Glomerular visceral epithelial cell (primary cell): ENCODE results near the gene CCNJL.
"Not testable (repeated sequence)": the region's sequence is repeated elsewhere in the genome, so short reads cannot be mapped to it uniquely, and the experiment has no call there.

Source experiments
- DNase-seq: peaks from one replicate; pipeline ENCODE4 v3.0.0-alpha.2; 2016; ENCODE audit errors: extremely low spot score

Gene CCNJL

GRCh38 chr5:160312134-160312959 lies at the start of gene CCNJL:
Gene CCNJL (minus strand): TSS chr5:160312564. CDS start chr5:160311923, 641 bp downstream.
- peak; percentile 84 for DNase-seq

- no peak for DNase-seq
Observed at GRCh38 chr5:160361624-160362228, 49.4 kb upstream of the CCNJL start.

GRCh38 chr5:160360310-160360709 lies 47.9 kb upstream of the CCNJL start:
- no peak for DNase-seq

GRCh38 chr5:160359816-160360215 lies 47.5 kb upstream of the CCNJL start:
- DNase-seq = no peak

GRCh38 chr5:160359242-160359641 lies 46.9 kb upstream of the CCNJL start:
- DNase-seq = no peak

GRCh38 chr5:160357861-160358411 lies 45.6 kb upstream of the CCNJL start:
- DNase-seq = no peak

GRCh38 chr5:160357394-160357793 lies 45.0 kb upstream of the CCNJL start:
- DNase-seq = no peak

- no peak for DNase-seq
Observed at GRCh38 chr5:160356550-160357347, 44.4 kb upstream of the CCNJL start.

GRCh38 chr5:160354666-160355065 lies 42.3 kb upstream of the CCNJL start:
- DNase-seq = no peak

GRCh38 chr5:160353379-160353778 lies 41.0 kb upstream of the CCNJL start:
- no peak for DNase-seq

GRCh38 chr5:160352308-160352707 lies 39.9 kb upstream of the CCNJL start:
- no peak for DNase-seq

- DNase-seq = no peak
Observed at GRCh38 chr5:160349935-160350303, 37.6 kb upstream of the CCNJL start.

GRCh38 chr5:160349249-160349934 lies 37.0 kb upstream of the CCNJL start:
- no peak for DNase-seq

- no peak for DNase-seq
Observed at GRCh38 chr5:160348080-160348479, 35.7 kb upstream of the CCNJL start.

- no peak for DNase-seq
Observed at GRCh38 chr5:160347448-160347847, 35.1 kb upstream of the CCNJL start.

GRCh38 chr5:160342413-160342941 lies 30.1 kb upstream of the CCNJL start:
- DNase-seq = peak; percentile 81

- DNase-seq = no peak
Observed at GRCh38 chr5:160341309-160341870, 29.0 kb upstream of the CCNJL start.

GRCh38 chr5:160340513-160340912 lies 28.1 kb upstream of the CCNJL start:
- DNase-seq = not testable (repeated sequence)

- DNase-seq = no peak
Observed at GRCh38 chr5:160339406-160340130, 27.2 kb upstream of the CCNJL start.

GRCh38 chr5:160334716-160335115 lies 22.4 kb upstream of the CCNJL start:
- not testable (repeated sequence) for DNase-seq
